Stimulated activated CD4-positive, alpha-beta T cell treated with anti-CD3 and anti-CD28 coated beads, Interleukin-12 subunit alpha, Interleukin-12 subunit beta, amount 100 ng/mL, for 48 hours (primary cell): ENCODE data around the gene NXF1.
"Not testable (repeated sequence)": the region's sequence is repeated elsewhere in the genome, so short reads cannot be mapped to it uniquely, and the experiment has no call there.

Source experiments
- DNase-seq, 3 donors: peaks; one replicate each; pipeline ENCODE4 v3.0.0-alpha.2; 2020; ENCODE audit warnings: low read depth in 2 of 3, low spot score in 1 of 3

The NXF1 gene

DNA sequence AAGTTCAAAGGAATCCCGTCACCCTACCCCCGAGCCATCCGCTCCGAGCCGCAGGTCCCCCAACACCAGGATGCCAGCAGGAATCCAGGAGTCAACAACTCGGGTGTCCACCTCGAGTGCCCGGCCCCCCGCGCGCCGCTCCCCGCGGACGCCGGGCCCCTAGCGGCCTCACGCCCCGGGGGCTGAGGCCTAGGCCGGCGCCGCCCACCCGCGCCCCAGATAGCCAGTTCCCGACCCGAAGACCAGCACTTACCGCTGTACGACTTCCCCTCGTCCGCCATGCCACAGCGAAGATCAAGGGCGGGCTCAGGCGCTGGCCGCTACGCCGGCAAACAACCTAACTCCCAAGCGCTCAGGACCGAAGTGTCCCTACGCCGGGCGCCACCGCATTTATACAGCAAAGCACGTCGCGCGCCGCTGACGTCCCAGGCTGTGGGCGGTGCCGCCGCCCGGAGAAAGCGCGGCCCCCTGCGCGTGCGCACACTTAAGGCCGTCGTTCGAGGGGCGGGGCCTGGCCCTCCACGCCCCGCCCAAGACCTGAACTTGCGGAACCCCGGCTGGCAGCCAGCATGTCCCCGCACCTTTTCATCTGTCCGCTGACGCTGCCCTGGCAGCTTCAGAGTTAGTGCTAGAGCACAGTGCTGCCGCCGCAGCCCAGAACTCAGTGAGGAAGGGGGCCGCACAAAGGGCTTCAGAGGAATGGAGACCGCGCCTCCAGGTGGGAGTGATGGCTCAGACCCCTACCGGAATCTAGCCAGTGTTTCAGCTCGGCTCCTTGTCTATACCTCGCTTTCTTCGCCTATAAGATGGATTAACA, at the start of gene NXF1:
TSS of gene NXF1 (minus strand) at position 365 of the 817 bp plus-strand sequence. CDS start at position 281, 84 bp downstream.
- peak; percentile 91 to 95 (median 92) for DNase-seq

- DNase-seq: no peak
Observed at GRCh38 chr11:62854013-62854824, 49.0 kb upstream of the NXF1 start.

- DNase-seq: no peak
Observed at GRCh38 chr11:62853279-62853965, 48.2 kb upstream of the NXF1 start.

- DNase-seq: no peak
Observed at GRCh38 chr11:62852523-62853188, 47.4 kb upstream of the NXF1 start.

DNA sequence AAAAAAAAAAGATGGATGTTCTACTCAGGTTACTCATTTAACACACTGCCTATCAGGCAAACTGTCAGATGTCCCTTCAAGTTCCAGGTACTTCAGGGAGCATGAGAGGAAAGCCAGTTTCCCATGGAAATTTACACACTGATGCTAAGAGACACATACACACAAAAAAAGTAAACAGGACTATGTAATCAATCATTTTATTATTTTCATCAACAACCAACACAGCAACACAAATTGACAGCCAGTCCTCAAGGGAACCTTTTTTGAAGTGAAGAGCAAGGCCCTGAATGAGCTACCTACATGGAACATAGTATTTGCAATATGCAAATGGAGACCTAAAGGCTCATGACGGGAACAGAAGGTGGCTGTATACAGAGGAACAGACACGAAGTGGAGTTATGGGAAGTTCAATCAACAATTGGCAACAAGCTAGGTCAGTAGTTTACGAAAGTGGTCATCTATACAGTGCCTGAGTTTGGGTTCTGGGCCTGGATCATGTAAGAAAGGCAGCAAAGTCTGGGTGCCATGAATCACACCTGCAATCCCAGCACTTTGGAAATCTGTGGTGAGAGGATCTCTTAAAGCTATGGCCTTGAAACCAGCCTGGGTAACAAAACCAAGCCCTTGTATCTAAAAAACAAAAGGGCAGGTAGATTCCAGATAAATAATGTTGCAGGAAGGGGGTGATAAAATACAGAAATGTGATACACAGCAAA, 46.7 kb upstream of the NXF1 start:
- DNase-seq: no peak

GRCh38 chr11:62850911-62851806, 45.9 kb upstream of the NXF1 start:
- DNase-seq: peak in 1 of 3 donors; percentile 45

- no peak for DNase-seq
Observed at GRCh38 chr11:62847767-62848314, 42.6 kb upstream of the NXF1 start.

DNA sequence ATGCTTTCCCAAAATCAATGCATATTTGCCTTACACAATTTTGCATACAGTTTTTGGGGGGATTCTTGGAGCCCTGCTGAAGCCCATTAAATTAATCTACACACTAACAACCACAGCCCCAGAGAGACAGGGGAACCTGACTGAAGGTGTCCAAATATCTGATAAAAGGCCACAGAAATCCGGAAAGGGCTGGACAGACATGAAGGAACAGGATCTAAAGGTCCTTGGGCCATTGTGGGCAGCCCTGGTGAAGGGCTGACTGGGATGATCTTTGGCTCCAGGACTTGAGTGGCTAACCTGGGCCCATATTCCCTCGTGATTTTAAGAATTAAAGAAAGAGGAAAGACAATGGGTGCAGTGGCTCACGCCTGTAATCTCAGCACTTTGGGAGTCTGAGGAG, 40.9 kb upstream of the NXF1 start:
- DNase-seq: no peak

GRCh38 chr11:62844154-62844553, 38.9 kb upstream of the NXF1 start:
- DNase-seq: no peak

- DNase-seq: no peak
Observed at GRCh38 chr11:62843466-62843865, 38.2 kb upstream of the NXF1 start.

DNA sequence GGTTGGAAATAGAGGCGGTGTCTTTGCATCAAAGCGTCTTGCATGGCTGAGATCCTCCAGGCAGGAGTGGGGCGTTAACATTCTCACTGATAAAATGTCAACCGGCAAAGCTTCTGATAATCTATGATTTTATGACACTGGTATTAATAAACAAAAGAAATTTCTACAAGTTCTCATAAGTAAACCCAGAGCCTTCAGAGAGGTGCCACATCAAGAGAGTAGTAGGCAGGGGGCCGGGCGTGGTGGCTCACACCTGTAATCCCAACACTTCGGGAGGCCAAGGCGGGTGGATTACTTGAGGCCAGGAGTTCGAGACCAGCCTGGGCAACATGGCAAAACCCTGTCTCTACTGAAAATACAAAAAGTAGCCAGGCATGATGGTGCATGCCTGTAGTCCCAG, 37.7 kb upstream of the NXF1 start:
- DNase-seq: not testable (repeated sequence)

GRCh38 chr11:62842171-62842741, 37.0 kb upstream of the NXF1 start:
- no peak for DNase-seq

- peak; percentile 74 to 89 (median 78) for DNase-seq
Observed at GRCh38 chr11:62841361-62842170, 36.3 kb upstream of the NXF1 start.

GRCh38 chr11:62840721-62841360, 35.6 kb upstream of the NXF1 start:
- peak; percentile 71 to 84 (median 83) for DNase-seq

DNA sequence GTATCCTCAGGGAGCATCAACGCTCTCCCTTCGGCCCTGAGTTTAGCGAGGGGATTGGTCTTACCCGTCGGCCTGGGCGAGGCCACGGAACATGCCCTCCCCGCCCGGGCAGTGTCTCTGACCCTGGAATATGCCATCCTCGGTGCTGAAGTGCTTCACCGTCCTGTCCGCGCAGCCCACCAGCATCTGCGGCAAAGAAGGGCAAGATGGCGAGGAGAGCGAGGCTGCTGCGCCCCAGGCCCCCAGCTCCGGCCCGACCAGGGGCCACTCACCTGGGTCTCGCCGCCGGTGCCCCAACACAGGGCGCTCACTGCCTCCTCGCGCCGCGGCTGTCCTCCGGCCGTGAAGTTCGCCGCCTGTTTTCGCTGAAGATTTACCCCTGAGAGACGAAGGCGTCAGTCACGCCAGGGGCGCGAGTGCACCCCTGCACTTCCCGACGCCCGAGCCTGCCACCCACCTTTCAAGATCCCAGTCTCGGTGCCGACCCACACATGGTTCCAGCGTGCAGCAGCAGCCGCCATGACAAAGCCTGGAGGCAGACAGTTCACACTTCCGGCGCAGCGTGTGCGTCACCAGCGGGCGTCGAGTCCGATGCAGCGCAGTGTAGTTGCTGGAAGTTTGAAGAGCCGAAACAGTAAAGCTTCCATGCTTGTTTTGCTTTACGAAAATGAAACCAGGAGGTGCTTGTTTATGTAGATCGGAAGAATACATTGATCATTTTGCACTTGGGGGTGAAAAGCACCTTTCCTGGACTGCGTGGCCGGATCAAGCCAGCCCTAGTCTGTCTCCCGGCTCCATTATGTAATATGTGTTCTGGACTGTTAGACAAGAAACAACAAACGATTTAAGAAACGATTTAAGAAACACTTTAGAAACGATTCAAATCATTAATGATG, 34.1 kb upstream of the NXF1 start, which contains the start of gene WDR74:
TSS of gene WDR74 (minus strand) at position 541 of the 896 bp plus-strand sequence. CDS start at position 521, 20 bp downstream.
- peak; percentile 85 to 89 (median 85) for DNase-seq

- no peak for DNase-seq
Observed at GRCh38 chr11:62835336-62835735, 30.1 kb upstream of the NXF1 start.
